Fibroblast of the conjunctiva (primary cell): ENCODE measurements around the gene PDXK.

Experiments
- DNase-seq: peaks from one replicate; pipeline ENCODE4 v3.0.0-alpha.2; 2010; ENCODE audit warnings: low read depth

The PDXK gene

GRCh38 chr21:43743947-43744346 is 25.0 kb downstream of the PDXK start:
- no peak for DNase-seq

GRCh38 chr21:43744725-43745124 is 25.8 kb downstream of the PDXK start:
- no peak for DNase-seq

GRCh38 chr21:43745772-43746517 is 27.0 kb downstream of the PDXK start:
- DNase-seq, result no peak

- no peak for DNase-seq
These were observed 29.7 kb downstream of the PDXK start for GRCh38 chr21:43748622-43749021.

- DNase-seq, result no peak
These were observed 30.8 kb downstream of the PDXK start for GRCh38 chr21:43749651-43750262.

GRCh38 chr21:43750339-43751033 is 31.6 kb downstream of the PDXK start:
- DNase-seq, result no peak

- no peak for DNase-seq
These were observed 33.1 kb downstream of the PDXK start for GRCh38 chr21:43751955-43752591.

- DNase-seq, result no peak
These were observed 34.0 kb downstream of the PDXK start for GRCh38 chr21:43752758-43753438.

- DNase-seq, result no peak
These were observed 34.5 kb downstream of the PDXK start for GRCh38 chr21:43753439-43753799.

- DNase-seq, result no peak
These were observed 36.2 kb downstream of the PDXK start for GRCh38 chr21:43754948-43755781.

GRCh38 chr21:43755820-43756594 is 37.1 kb downstream of the PDXK start:
- DNase-seq, result no peak

GRCh38 chr21:43757601-43758000 is 38.7 kb downstream of the PDXK start:
- DNase-seq, result no peak

- peak; percentile 64 for DNase-seq
These were observed 39.2 kb downstream of the PDXK start for GRCh38 chr21:43758111-43758641.

GRCh38 chr21:43758811-43759210 is 39.9 kb downstream of the PDXK start:
- no peak for DNase-seq

- DNase-seq, result no peak
These were observed 40.7 kb downstream of the PDXK start for GRCh38 chr21:43759651-43760050.

GRCh38 chr21:43760391-43760958 is 41.5 kb downstream of the PDXK start:
- DNase-seq, result no peak

GRCh38 chr21:43761886-43762285 is 43.0 kb downstream of the PDXK start:
- no peak for DNase-seq

GRCh38 chr21:43762303-43763128 is 43.6 kb downstream of the PDXK start:
- no peak for DNase-seq
